ENCODE data around the gene CLOCK. TPM values are rescaled to one million over a fixed set of nuclear protein-coding genes. Genes with fewer than 3 reads are reported as not detected.

CLOCK gene
- total RNA-seq, 1 donor from 2014 or later, result 35.9 TPM

GRCh38 chr4:55485821-55486220, 60.9 kb downstream of the CLOCK start:
- Mint-ChIP-seq H3K4me3 (no peak overlapping the region), H3K36me3 (peaks cover 11% of the 10 kb centered on the region)
- no peak for DNase-seq (ENCODE audit: low spot score)

DNA sequence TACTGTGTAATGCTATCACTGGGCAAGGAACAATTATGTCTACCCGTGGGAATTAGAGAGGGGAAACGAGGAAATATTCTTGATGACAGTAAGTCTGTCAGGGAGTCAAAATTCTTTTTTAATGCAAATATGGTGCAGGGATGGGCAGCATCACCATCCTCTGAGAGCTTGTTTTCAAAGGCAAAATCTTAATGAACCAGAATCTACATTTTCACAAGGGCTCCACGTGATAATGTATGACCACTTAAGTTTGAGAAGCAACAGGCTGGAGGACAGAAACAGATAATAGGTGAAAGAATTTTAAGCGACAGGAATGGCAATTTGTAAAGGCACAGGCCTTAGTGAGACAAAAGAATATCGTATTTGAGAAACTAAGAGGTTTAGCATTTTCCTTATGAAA, 63.4 kb downstream of the CLOCK start:
- Histone ChIP-seq H3F3A (ENCODE audit: low read depth) (no peaks in the 10 kb centered on the region), H3K4me3 (no peak overlapping the region), H2AFZ (replicated peaks) (no peak overlapping the region), H4K20me1 (ENCODE audit: low read depth) (no peaks in the 10 kb centered on the region), H3K9ac (no peak overlapping the region), H3K27me3 (no peaks in the 10 kb centered on the region), H3K36me3 (peaks cover 10% of the 10 kb centered on the region), H3K4me1 (no peaks in the 10 kb centered on the region), H3K79me2 (ENCODE audit: low read depth) (no peaks in the 10 kb centered on the region), H3K27ac (no peak overlapping the region), H3K9me3 (ENCODE audit: low read depth) (no peaks in the 10 kb centered on the region), H3K4me2 (no peak overlapping the region)
- peaks cover 6% of the 10 kb centered on the region for H3K36me3 Mint-ChIP-seq
- DNase-seq (ENCODE audit: low spot score), result no peak
- H3K9me3 Mint-ChIP-seq, result no peaks in the 10 kb centered on the region
- H3K27ac Mint-ChIP-seq, result no peak overlapping the region
- H3K4me3 Mint-ChIP-seq, result no peak overlapping the region
- no peaks in the 10 kb centered on the region for H3K27me3 Mint-ChIP-seq (ENCODE audit: insufficient read depth, low read depth)
- TF ChIP-seq EZH2 (IDR thresholded peaks at IDR 0.05), result no peak
- TF ChIP-seq EZH2phosphoT487 (IDR thresholded peaks at IDR 0.05), result no peak
- TF ChIP-seq CTCF (IDR thresholded peaks at IDR 0.05), result no peak
- no peaks in the 10 kb centered on the region for H3K4me1 Mint-ChIP-seq

More at GRCh38 chr4:55485821-55486220, 60.9 kb downstream of the CLOCK start:
- Mint-ChIP-seq H3K9me3 (no peaks in the 10 kb centered on the region), H3K4me1 (no peaks in the 10 kb centered on the region), H3K27ac (no peak overlapping the region), H3K27me3 (ENCODE audit: insufficient read depth, low read depth) (no peaks in the 10 kb centered on the region)
- Histone ChIP-seq H3K9me3 (ENCODE audit: low read depth) (no peaks in the 10 kb centered on the region), H2AFZ (replicated peaks) (no peak overlapping the region), H3F3A (ENCODE audit: low read depth) (no peaks in the 10 kb centered on the region), H3K79me2 (ENCODE audit: low read depth) (peaks cover 6% of the 10 kb centered on the region), H3K27ac (no peak overlapping the region), H3K36me3 (peaks cover 11% of the 10 kb centered on the region), H3K4me3 (no peak overlapping the region), H3K4me1 (no peaks in the 10 kb centered on the region), H3K4me2 (no peak overlapping the region), H4K20me1 (ENCODE audit: low read depth) (no peaks in the 10 kb centered on the region), H3K27me3 (no peaks in the 10 kb centered on the region), H3K9ac (no peak overlapping the region)
- TF ChIP-seq CTCF (IDR thresholded peaks at IDR 0.05) (no peak), EZH2phosphoT487 (IDR thresholded peaks at IDR 0.05) (no peak), EZH2 (IDR thresholded peaks at IDR 0.05) (no peak)

DNA sequence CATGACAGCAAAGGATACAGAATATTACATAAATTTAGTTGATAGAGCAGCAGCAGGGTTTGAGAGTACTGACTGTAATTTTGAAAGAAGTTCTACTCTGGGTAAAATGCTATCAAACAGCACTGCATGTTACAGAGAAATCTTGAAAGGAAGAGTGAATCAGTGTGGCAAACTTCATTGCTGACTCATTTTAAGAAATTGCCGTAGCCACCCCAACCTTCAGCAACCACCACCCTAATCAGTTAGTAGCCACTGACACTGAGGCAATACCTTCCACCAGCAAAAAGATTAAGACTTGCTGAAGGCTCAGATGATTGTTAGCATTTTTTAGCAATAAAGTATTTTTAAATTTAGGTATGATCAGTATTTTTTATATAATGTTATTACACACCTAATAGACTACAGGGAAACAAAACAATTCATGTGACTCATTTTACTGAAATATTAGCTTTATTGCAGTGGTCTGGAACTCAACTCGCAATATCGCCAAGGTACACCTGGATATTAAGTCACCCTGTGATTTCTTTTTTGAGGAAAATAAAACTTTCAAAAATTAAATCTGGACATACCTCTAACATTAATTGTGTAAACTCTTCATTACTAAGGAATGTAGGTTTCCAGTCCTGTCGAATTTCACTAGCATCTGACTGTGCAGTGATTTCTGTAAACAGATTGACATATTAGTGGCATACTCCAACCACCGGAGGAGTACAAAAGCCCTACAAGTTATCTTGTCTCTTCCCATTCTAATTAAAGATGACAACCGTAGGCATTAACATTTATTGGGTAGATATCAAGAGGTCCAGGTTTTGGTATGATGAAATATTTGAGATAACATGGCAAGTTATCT, 71.1 kb downstream of the CLOCK start:
- Histone ChIP-seq H3K36me3 (peaks cover 31% of the 10 kb centered on the region), H3K4me2 (no peak overlapping the region), H3K9ac (no peak overlapping the region), H3K27me3 (no peaks in the 10 kb centered on the region), H2AFZ (replicated peaks) (no peak overlapping the region), H3K9me3 (ENCODE audit: low read depth) (no peaks in the 10 kb centered on the region), H3K79me2 (ENCODE audit: low read depth) (no peaks in the 10 kb centered on the region), H3K27ac (no peak overlapping the region), H3K4me1 (no peaks in the 10 kb centered on the region), H3F3A (ENCODE audit: low read depth) (no peaks in the 10 kb centered on the region), H3K4me3 (no peak overlapping the region), H4K20me1 (ENCODE audit: low read depth) (no peaks in the 10 kb centered on the region)
- Mint-ChIP-seq H3K4me1 (no peaks in the 10 kb centered on the region), H3K27me3 (ENCODE audit: insufficient read depth, low read depth) (no peaks in the 10 kb centered on the region), H3K27ac (no peak overlapping the region), H3K4me3 (no peak overlapping the region), H3K9me3 (peaks cover 14% of the 10 kb centered on the region), H3K36me3 (peaks cover 29% of the 10 kb centered on the region)
- DNase-seq (ENCODE audit: low spot score), result no peak
- TF ChIP-seq EZH2phosphoT487 (IDR thresholded peaks at IDR 0.05) (no peak), CTCF (IDR thresholded peaks at IDR 0.05) (no peak), EZH2 (IDR thresholded peaks at IDR 0.05) (no peak)

All from neural progenitor cell (in vitro differentiated cells).